MCF 10A (cell line): Measurements from ENCODE around the gene PLEKHA7. TPM values are rescaled to one million over a fixed set of nuclear protein-coding genes. Genes with fewer than 3 reads are reported as not detected.
"Not testable (repeated sequence)": the region's sequence is repeated elsewhere in the genome, so short reads cannot be mapped to it uniquely, and the experiment has no call there.

Source experiments
- BruUV-seq: library from RNA; stranded (reverse); fragments of 400-500 nt; replicated peaks from 2 replicates; lab custom pipeline; 2021; lab: Mats Ljungman, UMichigan
- CTCF ChIA-PET: fragments of 300-600 bp; sonication (Branson Sonifier 250); formaldehyde crosslinking; extraction: SDS; loops from one replicate; lab custom pipeline; 2021; ENCODE audit warnings: antibody characterized with exemption, inconsistent platforms; lab: Yijun Ruan, JAX
- POLR2A ChIA-PET: fragments of 300-600, 350-650 bp; sonication (Branson Sonifier 250); formaldehyde crosslinking; extraction: SDS; loops from one replicate; lab custom pipeline; 2020; ENCODE audit warnings: antibody characterized with exemption, inconsistent platforms; lab: Yijun Ruan, JAX
- DNase-seq: peaks from one replicate; pipeline ENCODE4 v3.0.0-alpha.2; 2018; ENCODE audit not compliant: unreplicated experiment
- H3K27ac Mint-ChIP-seq: one replicate; pipeline ENCODE4 v1.8.0; 2022; ENCODE audit warnings: mild to moderate bottlenecking, low read depth, mixed read lengths; ENCODE audit not compliant: unreplicated experiment
- H3K27me3 Mint-ChIP-seq: one replicate; pipeline ENCODE4 v1.8.0; 2022; ENCODE audit warnings: mixed read lengths; ENCODE audit not compliant: insufficient read depth, unreplicated experiment
- H3K36me3 Mint-ChIP-seq: one replicate; pipeline ENCODE4 v1.8.0; 2022; ENCODE audit warnings: mild to moderate bottlenecking, moderate library complexity, mixed read lengths; ENCODE audit not compliant: insufficient read depth, unreplicated experiment
- H3K4me1 Mint-ChIP-seq: one replicate; pipeline ENCODE4 v1.8.0; 2022; ENCODE audit warnings: mixed read lengths; ENCODE audit not compliant: insufficient read depth, unreplicated experiment
- H3K4me3 Mint-ChIP-seq: one replicate; pipeline ENCODE4 v1.8.0; 2022; ENCODE audit warnings: mild to moderate bottlenecking, moderate library complexity, mixed read lengths; ENCODE audit not compliant: unreplicated experiment
- H3K9me3 Mint-ChIP-seq: one replicate; pipeline ENCODE4 v1.8.0; 2022; ENCODE audit warnings: mixed read lengths; ENCODE audit not compliant: unreplicated experiment
- CTCF ChIP-seq: fragments of 200-600 bp; IDR thresholded peaks from one replicate; pipeline ENCODE4 v1.8.0; 2022; ENCODE audit warnings: antibody characterized with exemption, mild to moderate bottlenecking; ENCODE audit not compliant: unreplicated experiment
- intact Hi-C: fragments of 100-400 bp; cut with micrococcal nuclease; formaldehyde crosslinking; loops from 2 replicates; pipeline ENCODE4 v1.14.1; 2022
- total RNA-seq: library from RNA; stranded (reverse); gene quantifications from 2 replicates; pipeline ENCODE4 v1.2.3, GENCODE V29; 2022

Gene PLEKHA7
- total RNA-seq, 1 experiment from 2014 or later, result 2.8 TPM

DNA sequence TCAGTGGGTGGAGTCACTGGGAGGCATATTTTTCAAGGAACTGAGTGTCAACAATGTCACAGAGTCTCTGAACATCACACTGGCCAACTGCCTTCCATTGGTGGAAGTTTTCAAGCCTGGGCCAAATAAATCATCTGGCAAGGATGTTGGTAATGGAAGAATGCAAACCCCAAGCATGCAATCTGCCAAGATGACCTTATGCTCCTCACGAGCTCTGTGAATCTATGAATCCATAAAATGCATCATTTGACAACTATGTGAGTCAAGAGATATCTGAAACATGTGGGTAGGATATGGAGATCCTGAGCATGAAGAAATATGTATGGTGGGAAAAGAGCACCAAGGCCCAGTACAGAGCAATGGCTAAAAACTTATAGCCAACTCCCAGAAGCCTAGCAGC is 122.2 kb downstream of the PLEKHA7 start:
- H3K4me3 Mint-ChIP-seq, result no peak overlapping the region
- no peak for DNase-seq
- H3K9me3 Mint-ChIP-seq, result peaks cover 5% of the 10 kb centered on the region
- H3K4me1 Mint-ChIP-seq, result peaks cover 23% of the 10 kb centered on the region
- no peaks in the 10 kb centered on the region for H3K36me3 Mint-ChIP-seq
- POLR2A ChIA-PET, result interaction anchor here (1.3 kb wide), 1 partner anchor 10 kb away, joined by 5 read pairs; no protein-coding TSS in a partner anchor
- CTCF ChIA-PET, result interaction anchor here (0.6 to 2.0 kb wide), 2 partner anchors 10 to 1042 kb away, joined by 3 to 6 read pairs; no protein-coding TSS in a partner anchor
- no TSS peak for BruUV-seq
- no peak overlapping the region for H3K27ac Mint-ChIP-seq
- H3K27me3 Mint-ChIP-seq, result no peaks in the 10 kb centered on the region
- intact Hi-C loops, result no loop called here
- no peak for TF ChIP-seq CTCF

GRCh38 chr11:16891165-16891564 is 123.0 kb downstream of the PLEKHA7 start:
- DNase-seq, result no peak
- H3K27ac Mint-ChIP-seq, result no peak overlapping the region
- POLR2A ChIA-PET, result interaction anchor here (0.6 to 1.2 kb wide), 2 partner anchors 9 to 27 kb away, joined by 3 to 4 read pairs; no protein-coding TSS in a partner anchor

GRCh38 chr11:16890442-16890841 is 123.8 kb downstream of the PLEKHA7 start:
- no peak for DNase-seq
- Mint-ChIP-seq H3K36me3 (no peaks in the 10 kb centered on the region), H3K4me1 (peaks cover 23% of the 10 kb centered on the region), H3K4me3 (no peak overlapping the region), H3K27me3 (no peaks in the 10 kb centered on the region), H3K27ac (no peak overlapping the region), H3K9me3 (peaks cover 5% of the 10 kb centered on the region)
- intact Hi-C loops, result no loop called here
- BruUV-seq, result no TSS peak
- CTCF ChIA-PET, result interaction anchor here (0.7 to 2.0 kb wide), 2 partner anchors 8 to 52 kb away, joined by 3 to 6 read pairs; no protein-coding TSS in a partner anchor
- POLR2A ChIA-PET, result interaction anchor here (0.8 to 1.2 kb wide), 3 partner anchors 8 to 98 kb away, joined by 3 to 7 read pairs (median 3); no protein-coding TSS in a partner anchor
- no peak for TF ChIP-seq CTCF

More at GRCh38 chr11:16891165-16891564, 123.0 kb downstream of the PLEKHA7 start:
- BruUV-seq, result no TSS peak
- H3K27me3 Mint-ChIP-seq, result no peaks in the 10 kb centered on the region
- peaks cover 5% of the 10 kb centered on the region for H3K9me3 Mint-ChIP-seq
- CTCF ChIA-PET, result interaction anchor here (0.7 to 2.0 kb wide), 3 partner anchors 9 to 71 kb away, joined by 3 to 6 read pairs (median 3); no protein-coding TSS in a partner anchor
- no peak overlapping the region for H3K4me3 Mint-ChIP-seq
- intact Hi-C loops, result no loop called here
- H3K36me3 Mint-ChIP-seq, result no peaks in the 10 kb centered on the region
- peaks cover 23% of the 10 kb centered on the region for H3K4me1 Mint-ChIP-seq
- no peak for TF ChIP-seq CTCF

DNA sequence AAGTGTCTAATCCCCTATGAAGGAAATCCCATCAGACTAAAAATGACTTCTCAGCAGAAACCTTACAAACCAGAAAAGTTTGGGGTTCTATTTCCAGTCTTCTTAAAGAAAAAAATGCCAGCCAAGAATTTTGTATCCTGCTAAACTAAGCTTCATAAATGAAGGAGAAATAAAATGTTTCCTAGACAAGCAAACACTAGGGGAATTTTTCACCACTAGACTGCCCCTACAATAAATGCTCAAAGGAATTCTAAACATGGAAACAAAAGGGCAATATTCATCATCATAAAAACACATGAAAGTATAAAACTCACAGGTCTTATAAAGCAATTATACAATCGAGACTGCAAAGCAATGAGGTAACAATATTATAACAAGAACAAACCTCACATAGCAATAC is 124.3 kb downstream of the PLEKHA7 start:
- Mint-ChIP-seq H3K36me3 (no peaks in the 10 kb centered on the region), H3K27ac (no peak overlapping the region), H3K9me3 (peaks cover 5% of the 10 kb centered on the region), H3K4me1 (peaks cover 23% of the 10 kb centered on the region), H3K4me3 (no peak overlapping the region), H3K27me3 (no peaks in the 10 kb centered on the region)
- intact Hi-C loops, result no loop called here
- ChIA-PET POLR2A (interaction anchor here (0.8 to 0.9 kb wide), 3 partner anchors 9 to 97 kb away, joined by 3 to 7 read pairs (median 4); no protein-coding TSS in a partner anchor), CTCF (interaction anchor here (0.9 to 2.0 kb wide), 5 partner anchors 8 to 173 kb away, joined by 3 to 6 read pairs (median 4); no protein-coding TSS in a partner anchor)
- no peak for DNase-seq
- BruUV-seq, result no TSS peak
- TF ChIP-seq CTCF, result no peak

DNA sequence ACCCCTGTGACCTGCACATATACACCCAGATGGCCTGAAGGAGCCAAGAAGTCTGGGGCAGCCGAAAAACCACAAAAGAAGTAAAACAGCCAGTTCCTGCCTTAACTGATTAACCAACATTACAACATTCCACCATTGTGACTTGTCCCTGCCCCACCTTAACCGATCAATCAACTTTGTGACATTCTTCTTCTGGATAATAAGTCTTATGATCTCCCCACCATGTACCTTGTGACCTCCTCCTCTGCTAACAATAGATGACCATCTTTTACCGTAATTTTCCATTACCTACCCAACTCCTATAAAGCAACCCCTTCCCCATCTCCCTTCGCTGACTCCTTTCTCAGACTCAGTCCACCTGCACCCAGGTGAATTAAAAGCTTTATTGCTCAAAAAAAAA is 125.2 kb downstream of the PLEKHA7 start:
- DNase-seq, H3K27me3 Mint-ChIP-seq, intact Hi-C loops, BruUV-seq, H3K4me3 Mint-ChIP-seq, H3K27ac Mint-ChIP-seq, POLR2A ChIA-PET, H3K9me3 Mint-ChIP-seq, H3K36me3 Mint-ChIP-seq: not testable (repeated sequence)
- H3K4me1 Mint-ChIP-seq, result peaks cover 23% of the 10 kb centered on the region
- CTCF ChIA-PET, result interaction anchor here (0.9 to 1.2 kb wide), 4 partner anchors 21 to 174 kb away, joined by 3 to 5 read pairs (median 4); no protein-coding TSS in a partner anchor

DNA sequence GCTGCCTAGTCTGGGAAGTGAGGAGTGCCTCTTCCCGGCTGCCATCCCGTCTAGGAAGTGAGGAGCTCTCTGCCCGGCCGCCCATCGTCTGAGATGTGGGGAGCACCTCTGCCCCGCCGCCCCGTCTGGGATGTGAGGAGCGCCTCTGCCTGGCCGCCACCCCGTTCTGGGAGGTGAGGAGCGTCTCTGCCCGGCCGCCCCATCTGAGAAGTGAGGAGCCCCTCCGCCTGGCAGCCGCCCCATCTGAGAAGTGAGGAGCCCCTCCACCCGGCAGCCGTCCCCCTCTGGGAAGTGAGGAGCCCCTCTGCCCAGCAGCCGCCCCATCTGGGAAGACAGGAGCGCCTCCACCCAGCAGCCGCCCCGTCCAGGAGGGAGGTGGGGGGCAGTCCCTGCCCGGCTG is 126.3 kb downstream of the PLEKHA7 start:
- CTCF ChIA-PET, intact Hi-C loops, H3K27me3 Mint-ChIP-seq, DNase-seq, H3K27ac Mint-ChIP-seq, H3K4me3 Mint-ChIP-seq, BruUV-seq, H3K36me3 Mint-ChIP-seq, H3K9me3 Mint-ChIP-seq: not testable (repeated sequence)
- H3K4me1 Mint-ChIP-seq, result peaks cover 32% of the 10 kb centered on the region
- POLR2A ChIA-PET, result interaction anchor here (0.6 kb wide), 1 partner anchor 91 kb away, joined by 3 read pairs; no protein-coding TSS in a partner anchor
